Ishikawa (cell line): ENCODE data around the gene SNAI3.

ENCODE experiments used
- CEBPB ChIP-seq: IDR thresholded peaks from 2 replicates; pipeline ENCODE4 v1.6.1; 2012
- CREB1 ChIP-seq: IDR thresholded peaks from 2 replicates; pipeline ENCODE4 v1.6.1; 2012; ENCODE audit warnings: low read depth
- EGR1 ChIP-seq: IDR thresholded peaks from 2 replicates; pipeline ENCODE4 v1.6.1; 2012
- EP300 ChIP-seq: IDR thresholded peaks from 2 replicates; pipeline ENCODE4 v1.6.1; 2012; ENCODE audit warnings: borderline replicate concordance
- FOXM1 ChIP-seq: IDR thresholded peaks from 2 replicates; pipeline ENCODE4 v1.6.1; 2012; ENCODE audit warnings: low read depth, borderline replicate concordance
- MAX ChIP-seq: IDR thresholded peaks from 2 replicates; pipeline ENCODE4 v1.6.1; 2012
- NFIC ChIP-seq: IDR thresholded peaks from 2 replicates; pipeline ENCODE4 v1.6.1; 2012
- RAD21 ChIP-seq: IDR thresholded peaks from 2 replicates; pipeline ENCODE4 v1.6.1; 2012; ENCODE audit warnings: low read depth
- REST ChIP-seq: IDR thresholded peaks from 2 replicates; pipeline ENCODE4 v1.6.1; 2012; ENCODE audit warnings: low read depth, mild to moderate bottlenecking
- TAF1 ChIP-seq: IDR thresholded peaks from 2 replicates; pipeline ENCODE4 v1.6.1; 2012; ENCODE audit warnings: low read depth, mild to moderate bottlenecking
- TCF12 ChIP-seq: IDR thresholded peaks from 2 replicates; pipeline ENCODE4 v1.6.1; 2012; ENCODE audit warnings: low read depth
- TEAD4 ChIP-seq: IDR thresholded peaks from 2 replicates; pipeline ENCODE4 v1.6.1; 2012
- USF1 ChIP-seq: IDR thresholded peaks from 2 replicates; pipeline ENCODE4 v1.6.1; 2012
- YY1 ChIP-seq: IDR thresholded peaks from 2 replicates; pipeline ENCODE4 v1.6.1; 2012; ENCODE audit warnings: low read depth
- ZBTB7A ChIP-seq: IDR thresholded peaks from 2 replicates; pipeline ENCODE4 v1.6.1; 2012; ENCODE audit warnings: low read depth

Gene SNAI3

GRCh38 chr16:88705801-88706228 is 19.5 kb upstream of the SNAI3 start:
- TF ChIP-seq EP300, result no peak
- no peak for TF ChIP-seq FOXM1
- no peak for TF ChIP-seq USF1
- no peak for TF ChIP-seq TCF12
- no peak for TF ChIP-seq CEBPB
- no peak for TF ChIP-seq NFIC
- TF ChIP-seq RAD21, result no peak
- no peak for TF ChIP-seq ZBTB7A
- TF ChIP-seq EGR1, result no peak
- TF ChIP-seq TEAD4, result no peak
- no peak for TF ChIP-seq YY1
- TF ChIP-seq MAX, result no peak
- TF ChIP-seq CREB1, result no peak

- TF ChIP-seq MAX (no peak), REST (no peak), TCF12 (no peak), EGR1 (no peak), CEBPB (no peak), ZBTB7A (no peak), RAD21 (no peak), NFIC (no peak), TEAD4 (no peak), YY1 (no peak), CREB1 (no peak), USF1 (no peak), EP300 (no peak), FOXM1 (no peak), TAF1 (no peak)
Measured at GRCh38 chr16:88705076-88705684, 18.9 kb upstream of the SNAI3 start.

GRCh38 chr16:88703486-88704309 is 17.4 kb upstream of the SNAI3 start:
- TF ChIP-seq MAX (no peak), CREB1 (no peak)

- TF ChIP-seq FOXM1, result no peak
- no peak for TF ChIP-seq EGR1
- no peak for TF ChIP-seq ZBTB7A
- TF ChIP-seq CREB1, result no peak
- TF ChIP-seq USF1, result no peak
- TF ChIP-seq TEAD4, result no peak
- TF ChIP-seq MAX, result no peak
- no peak for TF ChIP-seq RAD21
- no peak for TF ChIP-seq EP300
- TF ChIP-seq TAF1, result no peak
- no peak for TF ChIP-seq NFIC
- no peak for TF ChIP-seq TCF12
- TF ChIP-seq REST, result no peak
- TF ChIP-seq YY1, result no peak
- no peak for TF ChIP-seq CEBPB
Measured at GRCh38 chr16:88702371-88703210, 16.3 kb upstream of the SNAI3 start.
